Endothelial cell of umbilical vein (primary cell): ENCODE results near the gene ZNF687. TPM values are rescaled to one million over a fixed set of nuclear protein-coding genes. Genes with fewer than 3 reads are reported as not detected.
"Not testable (repeated sequence)": the region's sequence is repeated elsewhere in the genome, so short reads cannot be mapped to it uniquely, and the experiment has no call there.

Experiments
- BruUV-seq: library from RNA; stranded (reverse); fragments of 400-500 nt; replicated peaks from 2 replicates; lab custom pipeline; 2021; lab: Mats Ljungman, UMichigan
- CTCF ChIA-PET: fragments of 300-600, 350-600 bp; sonication (Branson Sonifier 250); formaldehyde crosslinking; loops from one replicate; lab custom pipeline; 2021; ENCODE audit warnings: antibody characterized with exemption, inconsistent platforms; lab: Charles Lee
- POLR2A ChIA-PET: fragments of 300-600, 350-600 bp; sonication (Branson Sonifier 250); formaldehyde crosslinking; loops from one replicate; lab custom pipeline; 2021; ENCODE audit warnings: antibody characterized with exemption, inconsistent platforms; lab: Charles Lee
- DNase-seq: peaks from one replicate; pipeline ENCODE4 v3.0.0-alpha.2; 2011; ENCODE audit warnings: low read depth, low spot score
- FAIRE-seq: peaks from 2 replicates; lab custom pipeline; 2011; peaks lifted over from hg19 to GRCh38; lab: Jason Lieb, UNC
- H2AFZ ChIP-seq: 2 replicates; pipeline ENCODE4 v1.6.0; 2012; ENCODE audit warnings: low read depth, low read length, control low read depth, inconsistent platforms
- H3K27ac ChIP-seq: 2 replicates; pipeline ENCODE4 v1.5.1; 2011; ENCODE audit warnings: low read depth, mild to moderate bottlenecking, control low read depth, low read length, moderate library complexity; ENCODE audit not compliant: insufficient read depth
- H3K27me3 ChIP-seq, 2 experiments: 2 replicates each; pipeline versions ENCODE4 v1.6.0 to v1.6.1; 2011; ENCODE audit warnings: low read length in 2 of 2, mixed read lengths in 1 of 2; ENCODE audit not compliant: control insufficient read depth in 2 of 2, insufficient read depth in 2 of 2
- H3K36me3 ChIP-seq, 2 experiments: 2 replicates in 1 of 2; 3 replicates in 1 of 2; pipeline ENCODE4 v1.5.1; 2011; ENCODE audit warnings: low read length in 2 of 2, mild to moderate bottlenecking in 1 of 2, moderate library complexity in 1 of 2; ENCODE audit not compliant: control insufficient read depth in 2 of 2, insufficient read depth in 2 of 2; ENCODE audit errors: extremely low read depth in 1 of 2
- H3K4me1 ChIP-seq: 3 replicates; pipeline ENCODE4 v1.5.1; 2011; ENCODE audit warnings: mild to moderate bottlenecking, low read length; ENCODE audit not compliant: control insufficient read depth, insufficient read depth; ENCODE audit errors: extremely low read depth
- H3K4me2 ChIP-seq: 2 replicates; pipeline ENCODE4 v1.6.1; 2011; ENCODE audit warnings: low read length, control low read depth, mixed read lengths; ENCODE audit not compliant: insufficient read depth
- H3K4me3 ChIP-seq, 3 experiments: fragments of 200-600 bp in 1 of 3; sonication (generic), shearing (Covaris generic) in 1 of 3; replicated peaks in 1 of 3; 2 replicates each; pipeline ENCODE4 v1.5.1; 2011 to 2016; ENCODE audit warnings: control low read depth in 3 of 3, low read length in 3 of 3, mild to moderate bottlenecking in 2 of 3, inconsistent platforms in 1 of 3, low read depth in 1 of 3, moderate library complexity in 1 of 3; ENCODE audit not compliant: insufficient read depth in 1 of 3
- H3K79me2 ChIP-seq: 2 replicates; pipeline ENCODE4 v1.6.0; 2012; ENCODE audit warnings: low read length, inconsistent platforms; ENCODE audit not compliant: control insufficient read depth, insufficient read depth
- H3K9ac ChIP-seq: replicated peaks from 2 replicates; pipeline ENCODE3; 2011; ENCODE audit warnings: low read length, control low read depth; ENCODE audit not compliant: insufficient read depth; ENCODE audit errors: extremely low read depth
- H3K9me1 ChIP-seq: replicated peaks from 3 replicates; pipeline ENCODE4 v1.6.0; 2011; ENCODE audit warnings: mild to moderate bottlenecking, low read length; ENCODE audit not compliant: control insufficient read depth, insufficient read depth; ENCODE audit errors: extremely low read depth
- H3K9me3 ChIP-seq: replicated peaks from 2 replicates; pipeline ENCODE4 v1.5.1; 2012; ENCODE audit warnings: low read length, inconsistent platforms; ENCODE audit not compliant: control insufficient read depth, insufficient read depth
- H4K20me1 ChIP-seq: replicated peaks from 2 replicates; pipeline ENCODE3; 2011; ENCODE audit warnings: mild to moderate bottlenecking, low read length; ENCODE audit not compliant: control insufficient read depth, insufficient read depth; ENCODE audit errors: extremely low read depth
- CTCF ChIP-seq, 2 donors: IDR thresholded peaks; 1 replicate in 1 of 2; 2 replicates in 1 of 2; pipeline ENCODE4 v1.5.1; 2011; ENCODE audit warnings: low read length in 2 of 2, mild to moderate bottlenecking in 2 of 2, moderate library complexity in 2 of 2, control low read depth in 1 of 2, inconsistent platforms in 1 of 2, low read depth in 1 of 2; ENCODE audit not compliant: insufficient read depth in 1 of 2; ENCODE audit errors: extremely low read depth in 1 of 2
- EZH2 ChIP-seq: IDR thresholded peaks from 2 replicates; pipeline ENCODE4 v1.6.1; 2012; ENCODE audit warnings: borderline replicate concordance, low read depth, mild to moderate bottlenecking, moderate library complexity, low read length, inconsistent platforms; ENCODE audit not compliant: severe bottlenecking
- FOS ChIP-seq: IDR thresholded peaks from 2 replicates; pipeline ENCODE4 v1.6.1; 2011; ENCODE audit warnings: mild to moderate bottlenecking, low read length, moderate library complexity, borderline replicate concordance; ENCODE audit not compliant: insufficient read depth
- GATA2 ChIP-seq: IDR thresholded peaks from 2 replicates; pipeline ENCODE4 v1.7.0; 2011; ENCODE audit warnings: low read depth, mild to moderate bottlenecking, moderate library complexity, mixed read lengths, low read length; ENCODE audit not compliant: insufficient read length, insufficient read depth
- JUN ChIP-seq: IDR thresholded peaks from 2 replicates; pipeline ENCODE4 v1.6.1; 2011; ENCODE audit warnings: borderline replicate concordance, low read depth; ENCODE audit not compliant: insufficient read length, insufficient read depth
- MYC ChIP-seq: IDR thresholded peaks from one replicate; pipeline ENCODE4 v1.6.1; 2011; ENCODE audit warnings: mild to moderate bottlenecking, low read depth, low read length
- POLR2A ChIP-seq: IDR thresholded peaks from 2 replicates; pipeline ENCODE4 v1.6.1; 2012; ENCODE audit warnings: low read depth, mild to moderate bottlenecking, control low read depth, low read length
- POLR2AphosphoS5 ChIP-seq: IDR thresholded peaks from 2 replicates; pipeline ENCODE4 v1.6.1; 2012; ENCODE audit warnings: low read depth, mild to moderate bottlenecking, control low read depth, low read length, moderate library complexity; ENCODE audit not compliant: insufficient read depth
- dilution Hi-C: fragments of 300-500 bp; cut with MboI; formaldehyde crosslinking; loops from one replicate; pipeline ENCODE4 v1.15.0; 2019; ENCODE audit warnings: low sequenced_read_pairs; ENCODE audit not compliant: extremely low pct_ligation_motif_present
- intact Hi-C: fragments of 100-400 bp; cut with micrococcal nuclease; formaldehyde crosslinking; loops from one replicate; pipeline ENCODE4 v1.10.0; 2022
- polyA plus RNA-seq, 4 experiments: library from polyadenylated mRNA; depleted of rRNA in 3 of 4; stranded (reverse) in 3 of 4; unstranded in 1 of 4; fragments of >200 nt; gene quantifications; 2 replicates each; pipeline versions ENCODE4 v1.2.1 to v1.2.3, GENCODE V29; 2011 to 2012; ENCODE audit warnings: missing spikeins in 1 of 4
- total RNA-seq: library from RNA; stranded (reverse); gene quantifications from 2 replicates; pipeline ENCODE4 v1.2.3, GENCODE V29; 2021
- TF ChIP-seq, protein P1 (sequence below): IDR thresholded peaks from 2 replicates; pipeline ENCODE4 v1.6.1; 2011; ENCODE audit not compliant: insufficient read depth, insufficient read length

ZNF687 gene
- total and polyA plus RNA-seq, 2 donors (not counting 3 experiments of a cell fraction or from before 2014, with no cell fraction given) = 17.9 to 20.1 TPM

DNA sequence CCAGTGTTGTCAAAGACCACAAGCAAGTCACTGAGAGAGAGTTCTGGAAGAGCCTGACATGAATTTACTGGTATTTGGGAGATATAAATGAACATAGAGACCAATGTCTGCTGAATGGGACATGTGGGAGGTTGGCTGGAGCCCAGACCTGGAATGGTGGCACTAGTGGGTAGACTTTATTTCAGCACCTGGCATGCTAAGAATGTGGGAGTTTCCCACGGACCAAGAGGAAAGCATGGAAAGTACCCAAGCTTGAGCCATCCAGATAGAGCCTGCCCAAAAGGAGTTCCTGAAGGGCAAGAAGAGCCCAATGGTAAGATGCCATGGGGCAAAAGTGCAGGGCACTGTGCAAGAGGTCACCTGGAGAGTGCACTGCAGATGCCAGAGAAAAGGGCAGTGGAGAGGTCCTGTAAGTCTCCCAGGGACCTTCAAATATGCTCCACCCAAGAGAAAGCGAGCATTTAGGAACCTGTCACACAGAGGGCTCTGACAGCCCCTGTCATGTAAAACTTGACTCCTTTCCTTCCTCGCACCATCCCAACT lies 8.1 kb upstream of the ZNF687 start:
- TF ChIP-seq, protein P1, sequence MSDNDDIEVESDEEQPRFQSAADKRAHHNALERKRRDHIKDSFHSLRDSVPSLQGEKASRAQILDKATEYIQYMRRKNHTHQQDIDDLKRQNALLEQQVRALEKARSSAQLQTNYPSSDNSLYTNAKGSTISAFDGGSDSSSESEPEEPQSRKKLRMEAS = no peak
- TF ChIP-seq POLR2A (no peak), GATA2 (no peak), POLR2AphosphoS5 (no peak), FOS (no peak), MYC (no peak), JUN (no peak), EZH2 (no peak), CTCF (IDR thresholded peaks at IDR 0.05; ENCODE audit: extremely low read depth in 1 of 2, insufficient read depth in 1 of 2, low read depth in 1 of 2, low read length in 2 of 2) (no peak)
- ChIA-PET CTCF (interaction anchor here (1.0 kb wide), 1 partner anchor 174 kb away, joined by 3 read pairs; no protein-coding TSS in a partner anchor), POLR2A (no interaction called here)
- DNase-seq = no peak
- Histone ChIP-seq H3K9ac (no peak overlapping the region), H2AFZ (no peak overlapping the region), H3K9me3 (no peaks in the 10 kb centered on the region), H3K9me1 (no peaks in the 10 kb centered on the region), H3K27ac (no peak overlapping the region), H3K4me1 (no peaks in the 10 kb centered on the region), H3K27me3 (peaks cover 2 to 5% of the 10 kb centered on the region in 2 experiments), H4K20me1 (no peaks in the 10 kb centered on the region), H3K4me2 (no peak overlapping the region), H3K36me3 (no peaks in the 10 kb centered on the region), H3K79me2 (no peaks in the 10 kb centered on the region), H3K4me3 (no peak overlapping the region)
- intact Hi-C loops (no loop called here), dilution Hi-C loops (no loop called here)
- no TSS peak for BruUV-seq
- no peak for FAIRE-seq

- H3K4me3 ChIP-seq, DNase-seq, dilution Hi-C loops, H3K9me1 ChIP-seq, CTCF ChIA-PET, FAIRE-seq, H3K36me3 ChIP-seq, POLR2A ChIA-PET, H3K27me3 ChIP-seq, H4K20me1 ChIP-seq, H3K9me3 ChIP-seq, H2AFZ ChIP-seq, BruUV-seq, H3K27ac ChIP-seq, H3K9ac ChIP-seq, H3K4me2 ChIP-seq, H3K79me2 ChIP-seq, H3K4me1 ChIP-seq, intact Hi-C loops: not testable (repeated sequence)
Observed at GRCh38 chr1:151275341-151275740, 6.8 kb upstream of the ZNF687 start.
